Umbilical cord (tissue), 2 donors: ENCODE results near the gene RNF7. TPM values are rescaled to one million over a fixed set of nuclear protein-coding genes. Genes with fewer than 3 reads are reported as not detected.
"Not testable (repeated sequence)": the region's sequence is repeated elsewhere in the genome, so short reads cannot be mapped to it uniquely, and the experiment has no call there.

ENCODE experiments used
- DNase-seq: peaks from one replicate; pipeline ENCODE4 v3.0.0-alpha.2; 2015; ENCODE audit warnings: low spot score
- total RNA-seq: library from RNA; depleted of rRNA; stranded (reverse); fragments of >200 nt; gene quantifications from one replicate; pipeline ENCODE4 v1.2.3, GENCODE V29; 2014; ENCODE audit warnings: low replicate concordance; ENCODE audit not compliant: insufficient read depth

RNF7 gene
- total RNA-seq, 1 donor from 2014 or later: 46.0 TPM

GRCh38 chr3:141782386-141782932 lies 44.4 kb downstream of the RNF7 start:
- DNase-seq: no peak

- no peak for DNase-seq
Measured at GRCh38 chr3:141783632-141784031, 45.5 kb downstream of the RNF7 start.

- no peak for DNase-seq
Measured at GRCh38 chr3:141784096-141784495, 46.0 kb downstream of the RNF7 start.

GRCh38 chr3:141784531-141784930 lies 46.4 kb downstream of the RNF7 start:
- no peak for DNase-seq

- no peak for DNase-seq
Measured at GRCh38 chr3:141788149-141788548, 50.1 kb downstream of the RNF7 start.

- DNase-seq: not testable (repeated sequence)
Measured at GRCh38 chr3:141788750-141789149, 50.7 kb downstream of the RNF7 start.

- no peak for DNase-seq
Measured at GRCh38 chr3:141789281-141789680, 51.2 kb downstream of the RNF7 start.

- peak; percentile 35 for DNase-seq
Measured at GRCh38 chr3:141790171-141790570, 52.1 kb downstream of the RNF7 start.

- DNase-seq: no peak
Measured at GRCh38 chr3:141792495-141792894, 54.4 kb downstream of the RNF7 start.

- DNase-seq: no peak
Measured at GRCh38 chr3:141793476-141794260, 55.6 kb downstream of the RNF7 start.

GRCh38 chr3:141795276-141795675 lies 57.2 kb downstream of the RNF7 start:
- DNase-seq: no peak

- no peak for DNase-seq
Measured at GRCh38 chr3:141795741-141796080, 57.6 kb downstream of the RNF7 start.

GRCh38 chr3:141796081-141796888 lies 58.2 kb downstream of the RNF7 start:
- DNase-seq: peak; percentile 78

Other genes starting within 250 kb of the RNF7 start
- 4.8 TPM for gene GRK7, start 25.1 kb downstream of the RNF7 start, total RNA-seq
- 34.7 TPM for gene ATP1B3, start 138.3 kb downstream of the RNF7 start, total RNA-seq